ENCODE measurements around the gene KRT75.

The KRT75 gene

DNA sequence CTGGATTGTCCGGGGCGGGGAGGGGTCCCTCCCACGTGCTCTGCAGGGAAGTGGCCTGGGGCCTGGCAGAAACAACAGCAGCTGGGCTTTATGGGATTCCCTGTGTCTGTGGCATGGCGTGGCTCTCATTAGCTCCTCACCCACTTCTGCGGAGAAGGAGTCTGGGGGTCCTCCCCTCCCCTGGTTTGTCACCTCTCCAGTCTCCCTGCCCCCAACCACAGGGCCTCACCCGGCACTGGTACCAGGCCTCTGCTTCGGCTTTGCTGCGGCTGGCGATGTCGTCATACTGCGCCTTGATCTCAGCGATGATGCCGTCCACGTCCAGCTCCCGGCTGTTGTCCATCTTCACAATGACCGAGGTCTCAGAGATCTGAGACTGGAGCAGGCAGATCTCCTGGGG is 34.4 kb downstream of the KRT75 start:
- Histone ChIP-seq H3K9ac (ENCODE audit: low read length) (no peak overlapping the region), H3K36me3 (ENCODE audit: control insufficient read depth, low read depth, low read length) (no peaks in the 10 kb centered on the region), H3K27ac (ENCODE audit: low read length) (no peak overlapping the region), H3K9me3 (ENCODE audit: control insufficient read depth, low read depth, low read length) (no peaks in the 10 kb centered on the region), H3K27me3 (ENCODE audit: control insufficient read depth, insufficient read depth, low read length) (no peaks in the 10 kb centered on the region), H3K4me3 (ENCODE audit: low read length) (no peak overlapping the region), H3K4me1 (ENCODE audit: control insufficient read depth, low read depth, low read length) (no peaks in the 10 kb centered on the region)

DNA sequence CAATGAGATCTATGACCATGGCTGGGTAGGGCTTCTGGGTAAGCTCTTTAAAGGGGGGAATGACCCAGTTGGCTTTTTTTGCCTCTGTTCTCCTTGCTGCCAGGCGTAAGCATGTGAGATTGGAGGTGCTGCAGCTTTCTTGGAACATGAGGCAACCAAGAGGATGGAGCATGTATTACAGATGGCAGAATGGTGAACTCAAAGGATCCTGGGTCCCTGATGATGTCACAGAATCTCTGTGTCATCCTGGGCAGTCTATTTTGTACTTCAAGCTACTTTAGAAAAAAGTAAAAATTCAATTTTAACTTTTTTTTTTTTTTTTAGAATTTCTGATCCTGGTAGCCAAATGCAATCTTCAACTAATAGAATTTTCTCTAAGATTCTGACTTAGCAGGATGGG is 36.0 kb downstream of the KRT75 start:
- Histone ChIP-seq H3K27me3 (ENCODE audit: control insufficient read depth, insufficient read depth, low read length) (no peaks in the 10 kb centered on the region), H3K9ac (ENCODE audit: low read length) (no peak overlapping the region), H3K36me3 (ENCODE audit: control insufficient read depth, low read depth, low read length) (no peaks in the 10 kb centered on the region), H3K4me1 (ENCODE audit: control insufficient read depth, low read depth, low read length) (no peaks in the 10 kb centered on the region), H3K9me3 (ENCODE audit: control insufficient read depth, low read depth, low read length) (no peaks in the 10 kb centered on the region), H3K27ac (ENCODE audit: low read length) (no peak overlapping the region), H3K4me3 (ENCODE audit: low read length) (no peak overlapping the region)

DNA sequence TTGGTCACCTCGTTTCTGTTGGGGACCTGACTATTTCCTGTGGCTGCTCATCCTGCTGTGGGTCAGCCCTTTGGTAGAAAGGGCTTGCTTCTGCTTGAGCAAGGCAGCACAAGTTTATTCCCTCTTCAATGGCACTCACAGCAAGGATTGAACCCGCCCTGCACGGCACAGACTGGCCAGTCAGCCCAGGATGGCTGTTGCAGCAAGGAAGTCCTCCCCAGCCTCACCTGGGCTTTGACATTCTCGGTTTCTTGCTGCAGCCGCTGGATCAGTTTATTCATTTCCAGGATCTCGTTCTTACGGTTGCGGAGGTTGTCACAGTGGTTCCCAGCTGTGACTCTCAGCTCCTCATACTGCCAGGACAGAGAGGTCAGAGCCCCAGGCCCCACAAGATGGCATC is 37.5 kb downstream of the KRT75 start:
- H3K27ac ChIP-seq (ENCODE audit: low read length), result no peak overlapping the region
- no peaks in the 10 kb centered on the region for H3K4me1 ChIP-seq (ENCODE audit: control insufficient read depth, low read depth, low read length)
- H3K27me3 ChIP-seq (ENCODE audit: control insufficient read depth, insufficient read depth, low read length), result no peaks in the 10 kb centered on the region
- no peak overlapping the region for H3K9ac ChIP-seq (ENCODE audit: low read length)
- H3K36me3 ChIP-seq (ENCODE audit: control insufficient read depth, low read depth, low read length), result no peaks in the 10 kb centered on the region
- no peaks in the 10 kb centered on the region for H3K9me3 ChIP-seq (ENCODE audit: control insufficient read depth, low read depth, low read length)
- no peak overlapping the region for H3K4me3 ChIP-seq (ENCODE audit: low read length)

DNA sequence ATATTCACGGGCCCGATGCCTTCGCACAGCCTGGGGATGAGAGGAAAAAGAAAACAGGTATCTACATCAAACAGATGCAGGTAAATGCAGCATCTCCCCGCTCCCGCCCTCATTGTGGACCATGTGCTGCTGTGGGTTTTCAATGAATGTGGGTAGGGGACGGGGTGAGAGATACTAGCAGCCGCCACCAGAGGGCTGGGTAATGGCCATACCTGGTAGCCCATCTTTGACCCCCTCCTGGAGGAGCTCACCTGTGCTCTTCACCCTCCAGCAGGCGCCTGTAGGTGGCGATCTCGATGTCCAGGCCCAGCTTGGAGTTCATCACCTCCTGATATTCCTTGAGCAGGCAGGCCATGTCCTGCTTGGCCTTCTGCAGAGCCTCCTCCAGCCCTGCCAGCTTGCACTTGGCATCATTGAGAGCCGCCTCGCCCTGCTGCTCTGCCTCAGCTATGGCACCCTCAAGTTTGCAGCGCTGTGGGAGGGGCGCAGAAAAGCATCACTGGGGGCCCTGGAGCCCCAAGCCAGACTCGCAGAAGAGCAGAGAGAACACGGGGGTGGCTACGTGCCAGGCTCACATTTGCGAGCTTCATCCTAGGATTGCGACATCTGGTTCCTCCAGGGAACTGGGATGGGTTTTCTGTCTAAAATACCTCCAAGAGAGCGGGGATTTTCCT is 38.3 kb downstream of the KRT75 start:
- no peaks in the 10 kb centered on the region for H3K36me3 ChIP-seq (ENCODE audit: control insufficient read depth, low read depth, low read length)
- H3K4me1 ChIP-seq (ENCODE audit: control insufficient read depth, low read depth, low read length), result no peaks in the 10 kb centered on the region
- no peak overlapping the region for H3K9ac ChIP-seq (ENCODE audit: low read length)
- no peaks in the 10 kb centered on the region for H3K27me3 ChIP-seq (ENCODE audit: control insufficient read depth, insufficient read depth, low read length)
- no peaks in the 10 kb centered on the region for H3K9me3 ChIP-seq (ENCODE audit: control insufficient read depth, low read depth, low read length)
- no peak overlapping the region for H3K27ac ChIP-seq (ENCODE audit: low read length)
- no peak overlapping the region for H3K4me3 ChIP-seq (ENCODE audit: low read length)

DNA sequence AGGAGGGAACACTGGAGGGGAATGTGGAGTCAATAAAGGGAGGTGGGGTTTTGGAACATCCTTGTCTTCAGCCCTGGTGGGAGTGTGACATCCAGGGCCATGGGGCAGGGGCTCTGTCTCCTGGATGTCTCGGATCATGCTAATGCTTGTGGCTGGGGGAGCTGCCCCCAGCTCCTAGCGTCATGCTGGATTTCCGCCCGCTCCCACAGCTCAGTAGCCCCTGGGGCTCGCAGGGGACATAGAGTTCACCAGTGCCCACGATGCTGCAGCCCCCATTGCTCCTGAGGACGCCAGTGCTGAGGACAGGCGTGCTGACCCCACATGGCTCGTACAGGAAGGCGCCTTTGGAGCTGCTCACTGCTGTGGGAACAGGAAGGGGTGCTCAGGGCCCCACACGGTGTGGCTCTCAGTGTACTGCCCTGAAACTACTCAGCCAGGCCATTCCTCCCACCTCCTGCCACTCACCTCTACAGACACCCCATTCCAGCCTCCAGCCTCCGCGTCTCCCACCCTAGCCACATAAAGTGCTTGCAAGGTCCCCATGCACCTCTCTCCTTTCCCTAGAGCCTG is 39.2 kb downstream of the KRT75 start:
- Histone ChIP-seq H3K9me3 (ENCODE audit: control insufficient read depth, low read depth, low read length) (no peaks in the 10 kb centered on the region), H3K27ac (ENCODE audit: low read length) (no peak overlapping the region), H3K36me3 (ENCODE audit: control insufficient read depth, low read depth, low read length) (no peaks in the 10 kb centered on the region), H3K27me3 (ENCODE audit: control insufficient read depth, insufficient read depth, low read length) (no peaks in the 10 kb centered on the region), H3K9ac (ENCODE audit: low read length) (no peak overlapping the region), H3K4me3 (ENCODE audit: low read length) (no peak overlapping the region), H3K4me1 (ENCODE audit: control insufficient read depth, low read depth, low read length) (no peaks in the 10 kb centered on the region)

DNA sequence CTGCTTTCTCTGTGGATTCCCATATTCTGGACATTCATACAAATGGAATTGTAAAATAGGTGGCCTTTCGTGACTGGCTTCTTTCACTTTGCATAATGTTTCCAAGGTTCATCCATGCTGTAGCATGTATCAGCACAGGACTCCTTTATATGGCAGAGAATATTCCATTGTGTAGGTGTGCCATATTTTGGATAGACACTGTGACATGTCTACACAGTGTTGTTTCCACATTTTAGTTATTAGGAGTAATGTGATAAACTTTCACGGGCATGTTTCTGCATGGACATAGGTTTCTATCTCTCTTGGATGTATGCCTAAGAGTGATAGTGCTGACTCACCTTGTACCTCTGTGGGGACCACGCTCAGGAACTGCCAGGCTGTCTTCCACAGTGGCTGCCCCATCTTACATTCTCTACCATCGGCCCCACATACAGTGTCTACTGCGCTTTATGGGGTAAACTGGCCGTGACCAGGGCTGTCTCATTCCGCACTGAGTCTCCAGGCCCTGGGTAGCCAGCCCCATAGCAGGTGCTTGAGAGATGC is 41.6 kb downstream of the KRT75 start:
- no peaks in the 10 kb centered on the region for H3K4me1 ChIP-seq (ENCODE audit: control insufficient read depth, low read depth, low read length)
- no peaks in the 10 kb centered on the region for H3K27me3 ChIP-seq (ENCODE audit: control insufficient read depth, insufficient read depth, low read length)
- no peak overlapping the region for H3K27ac ChIP-seq (ENCODE audit: low read length)
- no peak overlapping the region for H3K4me3 ChIP-seq (ENCODE audit: low read length)
- H3K36me3 ChIP-seq (ENCODE audit: control insufficient read depth, low read depth, low read length), result no peaks in the 10 kb centered on the region
- no peaks in the 10 kb centered on the region for H3K9me3 ChIP-seq (ENCODE audit: control insufficient read depth, low read depth, low read length)
- H3K9ac ChIP-seq (ENCODE audit: low read length), result no peak overlapping the region

DNA sequence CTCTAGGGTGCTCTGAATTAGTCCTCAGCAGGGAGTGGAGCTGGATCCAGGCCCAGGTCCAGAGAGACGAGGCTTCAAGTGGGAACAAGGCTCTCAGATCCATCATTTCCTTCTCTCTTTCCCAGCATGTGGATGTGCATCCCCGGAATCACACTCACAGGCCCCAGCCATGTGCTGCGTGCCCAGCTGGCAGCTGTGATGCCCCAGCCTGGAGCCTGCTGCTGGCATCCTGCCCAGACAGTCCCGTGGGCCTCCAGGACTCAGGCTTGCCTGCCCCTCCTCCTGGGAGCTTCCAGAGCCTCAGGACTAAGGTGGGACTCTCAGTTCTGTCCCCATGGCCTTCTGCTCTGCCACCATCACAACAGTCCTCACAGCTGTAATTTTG is 42.6 kb downstream of the KRT75 start:
- Histone ChIP-seq H3K36me3 (ENCODE audit: control insufficient read depth, low read depth, low read length) (no peaks in the 10 kb centered on the region), H3K27ac (ENCODE audit: low read length) (no peak overlapping the region), H3K27me3 (ENCODE audit: control insufficient read depth, insufficient read depth, low read length) (no peaks in the 10 kb centered on the region)

DNA sequence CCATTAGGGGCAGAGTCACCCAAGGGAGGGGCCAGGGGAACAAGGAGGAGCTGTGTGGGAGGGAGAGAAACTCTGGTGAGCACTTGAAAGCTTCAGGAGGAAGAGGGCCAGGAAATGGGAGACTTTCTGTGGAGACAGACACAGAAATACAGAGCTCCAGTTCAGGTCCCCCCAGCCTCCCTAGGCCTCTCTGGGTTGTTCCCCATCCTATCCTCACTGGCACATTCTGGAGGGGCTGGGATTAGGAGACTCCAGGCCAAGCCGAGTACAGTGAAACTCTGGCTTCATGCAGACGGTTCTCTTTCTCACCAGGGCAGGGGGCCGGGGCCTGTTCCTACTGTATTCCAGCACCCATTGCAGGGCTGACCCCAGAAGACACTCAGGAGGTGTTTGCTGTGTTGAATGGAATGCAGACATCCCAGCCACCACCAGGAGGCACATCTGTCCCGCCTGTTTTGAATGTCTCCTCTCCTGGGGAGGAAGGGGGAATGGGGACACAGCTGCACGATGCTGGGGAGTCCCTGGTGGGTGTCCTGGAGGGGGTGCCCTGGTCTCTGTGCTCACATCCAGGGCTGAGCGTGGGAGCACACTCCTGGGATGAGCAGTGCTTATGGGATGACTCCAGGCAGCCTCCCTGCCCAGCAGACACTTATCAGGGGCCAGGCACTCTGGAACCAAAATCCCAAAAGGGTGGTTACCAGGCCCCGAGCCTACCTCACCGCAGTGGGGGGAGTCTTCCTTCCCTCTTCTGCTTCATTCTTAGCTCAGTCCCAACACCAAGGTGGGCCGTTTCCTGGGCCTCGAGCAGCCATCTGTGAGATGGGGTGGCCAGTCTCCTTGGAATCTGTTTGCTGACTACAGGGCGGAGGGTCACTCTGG is 43.2 kb downstream of the KRT75 start:
- Histone ChIP-seq H3K27ac (ENCODE audit: low read length) (no peak overlapping the region), H3K36me3 (ENCODE audit: control insufficient read depth, low read depth, low read length) (no peaks in the 10 kb centered on the region), H3K9me3 (ENCODE audit: control insufficient read depth, low read depth, low read length) (no peaks in the 10 kb centered on the region), H3K4me1 (ENCODE audit: control insufficient read depth, low read depth, low read length) (no peaks in the 10 kb centered on the region), H3K27me3 (ENCODE audit: control insufficient read depth, insufficient read depth, low read length) (no peaks in the 10 kb centered on the region), H3K9ac (ENCODE audit: low read length) (no peak overlapping the region), H3K4me3 (ENCODE audit: low read length) (no peak overlapping the region)

More for the DNA sequence above, 42.6 kb downstream of the KRT75 start:
- H3K9ac ChIP-seq (ENCODE audit: low read length), result no peak overlapping the region
- no peaks in the 10 kb centered on the region for H3K9me3 ChIP-seq (ENCODE audit: control insufficient read depth, low read depth, low read length)
- no peak overlapping the region for H3K4me3 ChIP-seq (ENCODE audit: low read length)
- H3K4me1 ChIP-seq (ENCODE audit: control insufficient read depth, low read depth, low read length), result no peaks in the 10 kb centered on the region

DNA sequence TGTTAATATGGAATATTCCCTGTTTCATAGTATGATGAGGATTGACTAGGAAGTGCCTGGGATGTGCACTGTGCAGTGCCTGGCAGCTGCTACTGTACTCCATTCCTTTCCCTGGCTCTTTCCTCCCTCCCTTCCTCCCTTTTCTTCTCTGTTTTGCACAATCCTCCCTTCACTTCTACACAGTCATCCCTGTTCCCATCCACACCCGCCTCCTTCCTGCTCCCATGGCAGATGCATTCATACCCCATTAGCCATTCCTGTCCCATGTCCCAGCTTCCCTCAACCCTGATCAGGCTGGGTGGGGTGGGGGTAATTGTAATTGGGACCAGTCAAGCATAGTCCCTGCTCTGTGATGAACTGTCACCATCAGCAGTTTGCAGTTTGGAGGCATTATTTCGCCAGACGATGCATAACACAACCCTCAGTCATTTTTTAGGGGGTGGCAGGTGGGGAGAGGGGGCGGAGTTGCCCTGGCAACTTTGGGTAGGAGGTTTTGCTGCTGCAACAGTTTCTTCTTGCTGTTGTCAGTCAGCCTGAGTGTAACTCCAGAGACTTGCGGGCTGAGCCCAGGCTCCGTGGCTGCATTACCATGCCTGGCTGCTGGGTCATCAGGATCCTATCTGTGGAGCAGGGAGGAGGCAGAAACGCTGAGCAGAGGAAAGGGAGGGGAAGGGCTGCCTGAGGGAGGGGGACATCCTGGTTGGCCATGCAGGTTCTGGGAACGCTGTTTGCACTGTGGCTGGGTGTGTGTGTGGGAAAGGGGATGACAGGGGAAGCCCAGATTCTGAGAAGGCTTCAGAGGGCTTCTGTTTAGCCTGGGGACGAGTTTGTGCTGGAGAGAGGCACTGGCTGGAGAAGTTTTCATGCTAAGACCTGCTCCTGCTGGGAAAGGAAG is 44.6 kb downstream of the KRT75 start:
- Histone ChIP-seq H3K9me3 (ENCODE audit: control insufficient read depth, low read depth, low read length) (no peaks in the 10 kb centered on the region), H3K4me1 (ENCODE audit: control insufficient read depth, low read depth, low read length) (no peaks in the 10 kb centered on the region), H3K4me3 (ENCODE audit: low read length) (no peak overlapping the region), H3K36me3 (ENCODE audit: control insufficient read depth, low read depth, low read length) (no peaks in the 10 kb centered on the region), H3K9ac (ENCODE audit: low read length) (no peak overlapping the region), H3K27me3 (ENCODE audit: control insufficient read depth, insufficient read depth, low read length) (no peaks in the 10 kb centered on the region), H3K27ac (ENCODE audit: low read length) (no peak overlapping the region)

DNA sequence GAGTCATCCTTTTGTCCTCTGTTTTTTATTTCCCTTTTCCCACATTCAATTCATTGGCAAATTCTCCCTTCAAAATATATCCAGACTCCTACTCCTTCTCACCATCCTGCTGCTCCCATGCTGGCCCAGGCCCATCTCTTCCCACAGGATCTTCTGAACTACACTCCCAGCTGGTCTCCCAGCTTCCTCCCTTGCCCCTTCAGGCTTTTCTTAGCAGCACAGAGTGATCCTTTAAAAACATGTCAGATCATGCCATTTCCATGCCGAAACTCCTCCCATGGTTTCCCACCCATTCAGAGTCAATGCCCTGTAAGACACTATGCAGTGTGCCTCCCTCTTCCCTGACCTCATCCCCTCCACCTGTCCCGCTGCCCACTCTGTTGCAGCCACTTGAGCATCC is 46.3 kb downstream of the KRT75 start:
- Histone ChIP-seq H3K4me1 (ENCODE audit: control insufficient read depth, low read depth, low read length) (no peaks in the 10 kb centered on the region), H3K27me3 (ENCODE audit: control insufficient read depth, insufficient read depth, low read length) (no peaks in the 10 kb centered on the region), H3K27ac (ENCODE audit: low read length) (no peak overlapping the region)

DNA sequence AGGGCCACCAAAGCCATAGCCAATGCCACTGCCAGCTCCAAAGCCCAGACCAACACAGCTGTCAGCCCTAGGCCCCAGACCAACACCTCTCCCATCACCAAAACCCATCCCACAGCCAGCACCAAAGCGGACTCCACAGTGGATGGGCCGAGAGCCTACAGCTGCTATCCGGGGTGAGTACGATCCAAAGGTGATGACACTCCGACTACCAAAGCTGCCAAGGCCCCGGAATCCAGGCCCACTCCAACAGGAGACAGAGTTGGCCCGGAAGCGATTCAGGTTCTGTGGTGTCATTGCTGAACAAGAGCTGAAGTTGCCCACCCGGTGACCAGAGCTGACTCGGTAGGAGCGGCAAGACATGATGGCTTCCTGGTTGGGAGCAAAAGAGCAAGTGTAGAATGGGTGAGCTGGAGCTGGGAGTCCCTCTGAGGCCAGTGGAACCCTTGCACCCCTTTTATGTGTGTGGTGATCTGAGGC is 48.9 kb downstream of the KRT75 start, which contains the start of gene KRT84:
KRT84 (minus strand) TSS at position 427 of the 477 bp plus-strand sequence; CDS start at position 360, 67 bp downstream.
- Histone ChIP-seq H3K9me3 (ENCODE audit: control insufficient read depth, low read depth, low read length) (no peaks in the 10 kb centered on the region), H3K4me3 (ENCODE audit: low read length) (no peak within 1 kb of the TSS), H3K36me3 (ENCODE audit: control insufficient read depth, low read depth, low read length) (no peaks in the 10 kb centered on the region), H3K4me1 (ENCODE audit: control insufficient read depth, low read depth, low read length) (no peaks in the 10 kb centered on the region), H3K27me3 (ENCODE audit: control insufficient read depth, insufficient read depth, low read length) (no peaks in the 10 kb centered on the region), H3K27ac (ENCODE audit: low read length) (no peak within 1 kb of the TSS), H3K9ac (ENCODE audit: low read length) (no peak within 1 kb of the TSS)

More for the DNA sequence above, 46.3 kb downstream of the KRT75 start:
- Histone ChIP-seq H3K9me3 (ENCODE audit: control insufficient read depth, low read depth, low read length) (no peaks in the 10 kb centered on the region), H3K36me3 (ENCODE audit: control insufficient read depth, low read depth, low read length) (no peaks in the 10 kb centered on the region), H3K9ac (ENCODE audit: low read length) (no peak overlapping the region), H3K4me3 (ENCODE audit: low read length) (no peak overlapping the region)

Measured in iPS-18a (cell line).